ENCODE results near the gene CD59.
"Not testable (repeated sequence)": the region's sequence is repeated elsewhere in the genome, so short reads cannot be mapped to it uniquely, and the experiment has no call there.

CD59 gene

DNA sequence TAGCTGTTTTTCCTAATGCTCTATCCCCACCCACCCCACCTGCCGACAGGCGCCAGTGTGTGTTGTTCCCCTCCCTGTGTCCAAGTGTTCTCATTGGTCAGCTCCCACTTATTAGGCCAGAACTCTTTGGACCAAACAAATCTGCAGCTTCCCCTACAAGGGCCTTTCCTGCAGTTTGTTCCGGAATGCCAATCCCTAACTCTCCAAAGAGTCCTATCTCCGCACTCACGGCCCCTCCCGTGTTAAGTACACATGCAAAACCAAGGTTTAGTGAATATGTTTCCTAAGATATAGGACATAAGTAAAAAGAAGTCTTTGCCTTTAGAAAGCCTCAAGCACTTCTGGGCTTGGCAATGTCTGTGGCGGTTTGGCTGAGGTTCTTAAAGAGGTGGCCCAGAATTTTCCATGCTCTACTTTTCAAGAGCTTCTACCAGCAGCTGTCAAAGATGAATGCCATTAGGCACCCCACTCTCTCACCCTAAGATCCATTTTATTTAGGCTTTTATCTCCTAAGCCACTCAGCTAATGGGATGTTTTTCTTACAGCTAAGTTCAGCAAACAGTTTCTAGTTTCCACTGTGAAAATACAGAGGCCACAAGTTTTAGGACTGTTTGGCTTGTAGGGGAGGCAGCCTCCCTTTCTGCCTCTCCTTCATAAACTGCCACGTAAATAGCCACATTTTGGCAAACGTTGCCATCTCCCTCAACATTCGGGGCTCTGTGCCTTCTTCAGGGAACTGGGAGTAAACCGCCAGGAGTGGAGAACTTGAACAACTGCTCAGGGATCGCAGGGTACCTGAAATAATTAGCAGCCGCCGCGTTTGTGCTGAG is 1.6 kb downstream of the CD59 start:
- TF ChIP-seq, protein P1, sequence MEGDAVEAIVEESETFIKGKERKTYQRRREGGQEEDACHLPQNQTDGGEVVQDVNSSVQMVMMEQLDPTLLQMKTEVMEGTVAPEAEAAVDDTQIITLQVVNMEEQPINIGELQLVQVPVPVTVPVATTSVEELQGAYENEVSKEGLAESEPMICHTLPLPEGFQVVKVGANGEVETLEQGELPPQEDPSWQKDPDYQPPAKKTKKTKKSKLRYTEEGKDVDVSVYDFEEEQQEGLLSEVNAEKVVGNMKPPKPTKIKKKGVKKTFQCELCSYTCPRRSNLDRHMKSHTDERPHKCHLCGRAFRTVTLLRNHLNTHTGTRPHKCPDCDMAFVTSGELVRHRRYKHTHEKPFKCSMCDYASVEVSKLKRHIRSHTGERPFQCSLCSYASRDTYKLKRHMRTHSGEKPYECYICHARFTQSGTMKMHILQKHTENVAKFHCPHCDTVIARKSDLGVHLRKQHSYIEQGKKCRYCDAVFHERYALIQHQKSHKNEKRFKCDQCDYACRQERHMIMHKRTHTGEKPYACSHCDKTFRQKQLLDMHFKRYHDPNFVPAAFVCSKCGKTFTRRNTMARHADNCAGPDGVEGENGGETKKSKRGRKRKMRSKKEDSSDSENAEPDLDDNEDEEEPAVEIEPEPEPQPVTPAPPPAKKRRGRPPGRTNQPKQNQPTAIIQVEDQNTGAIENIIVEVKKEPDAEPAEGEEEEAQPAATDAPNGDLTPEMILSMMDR (IDR thresholded peaks at IDR 0.05; ENCODE audit: low read depth, low read length, missing control alignments): no peak
- DNase-seq (ENCODE audit: extremely low read depth, low read depth): no peak
- H3K4me3 ChIP-seq (replicated peaks; ENCODE audit: low read depth, low read length): peak overlapping the region; percentile 87

DNA sequence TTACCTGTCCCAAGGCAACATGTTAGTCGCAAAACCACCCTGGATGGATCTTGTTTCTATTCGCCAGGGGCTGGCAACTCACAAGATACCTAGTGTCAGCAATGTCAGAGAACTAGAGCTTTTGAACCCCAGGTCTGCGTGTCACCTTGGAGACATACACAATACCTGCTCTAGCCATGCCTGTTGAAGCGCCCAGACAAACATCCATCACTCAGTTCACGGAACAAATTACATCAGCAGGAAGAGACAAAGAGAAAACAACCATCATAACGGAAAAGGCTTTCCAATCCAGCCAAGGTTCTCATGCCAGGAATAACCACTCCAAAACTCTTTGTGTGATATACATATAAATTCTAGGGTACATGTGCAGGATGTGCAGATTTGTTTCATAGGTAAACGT is 2.2 kb downstream of the CD59 start:
- TF ChIP-seq, protein P1 (IDR thresholded peaks at IDR 0.05; ENCODE audit: low read depth, low read length, missing control alignments): no peak
- DNase-seq (ENCODE audit: extremely low read depth, low read depth): no peak
- H3K4me3 ChIP-seq (replicated peaks; ENCODE audit: low read depth, low read length): peak overlapping the region; percentile 87

DNA sequence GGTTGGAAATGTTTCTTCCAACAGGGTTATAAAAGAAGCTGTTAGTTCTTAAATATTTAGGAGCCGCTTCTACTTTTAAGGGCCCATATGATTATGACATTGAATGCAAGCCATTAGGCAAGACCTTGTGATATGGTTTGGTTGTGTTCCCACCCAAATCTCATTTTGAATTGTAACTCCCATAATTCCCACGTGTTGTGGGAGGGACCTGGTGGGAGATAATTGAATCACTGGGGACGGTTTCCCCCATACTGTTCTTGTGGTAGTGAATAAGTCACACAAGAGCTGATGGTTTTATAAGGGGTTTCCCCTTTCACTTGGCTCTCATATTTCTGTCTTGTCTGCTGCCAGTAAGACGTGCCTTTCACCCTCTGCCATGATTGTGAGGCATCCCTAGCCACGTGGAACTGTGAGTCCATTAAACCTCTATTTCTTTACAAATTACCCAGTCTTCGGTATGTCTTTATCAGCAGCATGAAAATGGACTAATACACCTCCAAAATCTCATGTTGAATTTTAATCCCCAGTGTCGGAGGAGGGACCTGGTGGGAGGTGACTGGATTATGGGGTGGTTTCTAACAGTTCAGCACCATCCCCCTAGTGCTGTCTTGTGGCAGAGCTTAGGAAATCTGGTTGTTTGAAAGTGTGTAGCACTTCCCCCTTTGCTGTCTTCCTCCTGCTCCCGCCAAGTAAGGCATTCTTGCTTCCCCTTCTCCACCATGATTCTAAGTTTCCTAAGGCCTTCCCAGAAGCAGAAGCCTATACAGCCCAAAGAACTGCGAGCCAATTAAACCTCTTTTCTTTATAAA is 4.3 kb downstream of the CD59 start:
- no peak for DNase-seq (ENCODE audit: extremely low read depth, low read depth)

DNA sequence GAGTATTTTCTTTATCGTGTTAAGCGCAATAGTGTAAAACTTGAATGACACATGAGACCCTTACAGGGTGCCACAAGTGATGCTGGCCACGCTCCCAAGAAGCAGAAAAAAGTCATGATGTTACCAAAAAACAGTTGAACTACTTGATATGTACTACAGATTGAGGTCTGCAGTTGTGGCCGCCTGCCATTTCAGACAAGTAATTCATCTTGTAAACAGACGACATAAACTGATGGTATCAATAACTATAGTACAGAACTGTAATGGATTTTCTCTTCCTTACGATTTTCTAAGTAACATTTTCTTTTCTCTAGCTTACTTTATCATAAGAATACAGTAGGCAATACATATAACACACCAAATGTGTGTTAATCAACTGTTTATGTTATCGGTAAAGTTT is 5.5 kb downstream of the CD59 start:
- no peak overlapping the region for H3K4me3 ChIP-seq (replicated peaks; ENCODE audit: low read depth, low read length)
- no peak for DNase-seq (ENCODE audit: extremely low read depth, low read depth)
- TF ChIP-seq, protein P1 (IDR thresholded peaks at IDR 0.05; ENCODE audit: low read depth, low read length, missing control alignments): no peak

More for the DNA sequence above, 4.3 kb downstream of the CD59 start:
- no peak overlapping the region for H3K4me3 ChIP-seq (replicated peaks; ENCODE audit: low read depth, low read length)
- TF ChIP-seq, protein P1 (IDR thresholded peaks at IDR 0.05; ENCODE audit: low read depth, low read length, missing control alignments): no peak

DNA sequence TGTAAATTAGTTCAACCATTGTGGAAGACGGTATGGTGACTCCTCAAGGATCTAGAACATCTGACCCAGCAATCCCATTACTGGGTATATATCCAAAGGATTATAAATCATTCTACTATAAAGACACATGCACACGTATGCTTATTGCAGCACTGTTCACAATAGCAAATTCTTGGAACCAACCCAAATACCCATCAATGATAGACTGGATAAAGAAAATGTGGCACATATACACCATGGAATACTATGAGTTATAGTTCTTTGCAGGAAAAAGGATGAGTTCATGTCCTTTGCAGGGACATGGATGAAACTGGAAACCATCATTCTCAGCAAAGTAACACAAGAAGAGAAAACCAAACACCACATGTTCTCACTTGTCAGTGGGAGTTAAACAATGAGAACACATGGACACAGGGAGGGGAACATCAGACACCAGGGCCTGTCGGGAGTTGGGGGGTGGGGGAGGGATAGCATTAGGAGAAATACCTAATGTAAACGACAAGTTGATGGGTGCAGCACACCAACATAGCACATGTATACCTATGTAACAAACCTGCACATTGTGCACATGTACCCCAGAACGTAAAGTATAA is 7.1 kb downstream of the CD59 start:
- not testable (repeated sequence) for H3K4me3 ChIP-seq (replicated peaks; ENCODE audit: low read depth, low read length); DNase-seq (ENCODE audit: extremely low read depth, low read depth)

DNA sequence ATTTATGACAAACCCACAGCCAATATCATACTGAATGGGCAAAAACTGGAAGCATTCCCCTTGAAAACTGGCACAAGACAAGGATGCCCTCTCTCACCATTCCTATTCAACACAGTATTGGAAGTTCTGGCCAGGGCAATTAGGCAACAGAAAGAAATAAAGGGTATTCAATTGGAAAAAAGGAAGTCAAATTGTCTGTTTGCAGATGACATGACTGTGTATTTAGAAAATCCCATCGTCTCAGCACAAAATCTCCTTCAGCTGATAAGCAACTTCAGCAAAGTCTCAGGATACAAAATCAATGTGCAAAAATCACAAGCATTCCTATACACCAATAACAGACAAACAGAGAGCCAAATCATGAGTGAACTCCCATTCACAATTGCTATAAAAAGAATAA is 8.7 kb downstream of the CD59 start:
- H3K4me3 ChIP-seq (replicated peaks; ENCODE audit: low read depth, low read length); DNase-seq (ENCODE audit: extremely low read depth, low read depth): not testable (repeated sequence)

DNA sequence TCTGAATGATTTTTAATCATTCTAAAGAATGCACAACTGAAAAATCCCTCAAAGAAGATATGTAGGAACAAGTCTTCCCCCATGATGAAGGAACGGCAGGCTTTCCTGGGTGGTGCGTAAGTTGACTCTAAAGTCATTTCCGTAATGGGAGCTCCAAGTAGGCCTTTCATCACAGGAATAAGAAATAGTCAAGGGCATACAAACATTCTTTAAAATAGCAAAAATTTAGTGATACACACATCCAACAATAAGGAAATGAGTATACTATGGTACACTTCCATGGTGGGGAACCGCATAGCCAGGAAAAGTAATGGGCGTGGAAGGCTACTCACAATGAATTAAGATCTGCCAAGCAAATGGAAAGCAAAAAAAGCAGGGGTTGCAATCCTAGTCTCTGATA is 10.7 kb downstream of the CD59 start:
- no peak overlapping the region for H3K4me3 ChIP-seq (replicated peaks; ENCODE audit: low read depth, low read length)
- DNase-seq (ENCODE audit: extremely low read depth, low read depth): no peak
- TF ChIP-seq, protein P1 (IDR thresholded peaks at IDR 0.05; ENCODE audit: low read depth, low read length, missing control alignments): no peak

Measured in HFF-Myc (cell line).